ENCODE data around the gene NOP53.

NOP53 gene

DNA sequence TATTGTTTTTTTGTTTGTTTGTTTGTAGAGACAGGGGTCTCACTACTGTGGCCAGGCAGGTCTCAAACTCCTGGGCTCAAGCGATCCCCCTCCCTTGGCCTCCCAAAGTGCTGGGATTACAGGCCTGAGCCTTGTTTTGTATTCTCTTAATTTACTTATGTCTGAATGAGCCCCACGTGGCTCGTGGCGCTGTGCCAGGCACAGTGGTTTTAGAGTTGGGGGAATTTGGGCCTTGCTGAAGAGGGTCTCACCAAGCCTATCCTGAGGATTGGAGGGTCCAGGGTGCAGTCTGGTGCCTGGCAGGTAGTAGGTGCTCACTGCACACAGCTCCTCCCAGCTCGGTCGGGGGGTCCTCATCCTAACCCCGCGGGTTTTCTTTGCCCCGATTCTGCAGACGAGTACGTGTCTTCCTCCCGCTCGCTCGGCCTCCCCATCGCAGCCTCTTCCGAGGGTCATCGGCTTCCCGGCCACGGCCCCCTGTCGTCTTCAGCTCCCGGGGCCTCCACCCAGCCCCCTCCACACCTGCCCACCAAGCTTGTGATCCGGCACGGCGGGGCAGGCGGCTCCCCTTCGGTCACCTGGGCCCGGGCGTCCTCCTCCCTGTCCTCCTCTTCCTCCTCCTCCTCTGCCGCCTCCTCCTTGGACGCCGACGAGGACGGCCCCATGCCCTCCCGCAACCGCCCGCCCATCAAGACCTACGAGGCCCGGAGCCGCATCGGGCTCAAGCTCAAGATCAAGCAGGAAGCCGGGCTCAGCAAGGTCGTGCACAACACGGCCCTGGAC lies 44.2 kb upstream of the NOP53 start:
- Histone ChIP-seq H3K4me3 (ENCODE audit: low read depth, low read length) (no peak overlapping the region), H3K4me1 (no peaks in the 10 kb centered on the region), H3K36me3 (peaks cover 11% of the 10 kb centered on the region; the same call in 1 of the 2 replicates), H3K9me3 (no peaks in the 10 kb centered on the region), H3K27me3 (no peaks in the 10 kb centered on the region)
- DNase-seq, result no peak
- TF ChIP-seq, protein P1, sequence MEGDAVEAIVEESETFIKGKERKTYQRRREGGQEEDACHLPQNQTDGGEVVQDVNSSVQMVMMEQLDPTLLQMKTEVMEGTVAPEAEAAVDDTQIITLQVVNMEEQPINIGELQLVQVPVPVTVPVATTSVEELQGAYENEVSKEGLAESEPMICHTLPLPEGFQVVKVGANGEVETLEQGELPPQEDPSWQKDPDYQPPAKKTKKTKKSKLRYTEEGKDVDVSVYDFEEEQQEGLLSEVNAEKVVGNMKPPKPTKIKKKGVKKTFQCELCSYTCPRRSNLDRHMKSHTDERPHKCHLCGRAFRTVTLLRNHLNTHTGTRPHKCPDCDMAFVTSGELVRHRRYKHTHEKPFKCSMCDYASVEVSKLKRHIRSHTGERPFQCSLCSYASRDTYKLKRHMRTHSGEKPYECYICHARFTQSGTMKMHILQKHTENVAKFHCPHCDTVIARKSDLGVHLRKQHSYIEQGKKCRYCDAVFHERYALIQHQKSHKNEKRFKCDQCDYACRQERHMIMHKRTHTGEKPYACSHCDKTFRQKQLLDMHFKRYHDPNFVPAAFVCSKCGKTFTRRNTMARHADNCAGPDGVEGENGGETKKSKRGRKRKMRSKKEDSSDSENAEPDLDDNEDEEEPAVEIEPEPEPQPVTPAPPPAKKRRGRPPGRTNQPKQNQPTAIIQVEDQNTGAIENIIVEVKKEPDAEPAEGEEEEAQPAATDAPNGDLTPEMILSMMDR (IDR thresholded peaks at IDR 0.05; ENCODE audit: low read depth, low read length), result no peak

DNA sequence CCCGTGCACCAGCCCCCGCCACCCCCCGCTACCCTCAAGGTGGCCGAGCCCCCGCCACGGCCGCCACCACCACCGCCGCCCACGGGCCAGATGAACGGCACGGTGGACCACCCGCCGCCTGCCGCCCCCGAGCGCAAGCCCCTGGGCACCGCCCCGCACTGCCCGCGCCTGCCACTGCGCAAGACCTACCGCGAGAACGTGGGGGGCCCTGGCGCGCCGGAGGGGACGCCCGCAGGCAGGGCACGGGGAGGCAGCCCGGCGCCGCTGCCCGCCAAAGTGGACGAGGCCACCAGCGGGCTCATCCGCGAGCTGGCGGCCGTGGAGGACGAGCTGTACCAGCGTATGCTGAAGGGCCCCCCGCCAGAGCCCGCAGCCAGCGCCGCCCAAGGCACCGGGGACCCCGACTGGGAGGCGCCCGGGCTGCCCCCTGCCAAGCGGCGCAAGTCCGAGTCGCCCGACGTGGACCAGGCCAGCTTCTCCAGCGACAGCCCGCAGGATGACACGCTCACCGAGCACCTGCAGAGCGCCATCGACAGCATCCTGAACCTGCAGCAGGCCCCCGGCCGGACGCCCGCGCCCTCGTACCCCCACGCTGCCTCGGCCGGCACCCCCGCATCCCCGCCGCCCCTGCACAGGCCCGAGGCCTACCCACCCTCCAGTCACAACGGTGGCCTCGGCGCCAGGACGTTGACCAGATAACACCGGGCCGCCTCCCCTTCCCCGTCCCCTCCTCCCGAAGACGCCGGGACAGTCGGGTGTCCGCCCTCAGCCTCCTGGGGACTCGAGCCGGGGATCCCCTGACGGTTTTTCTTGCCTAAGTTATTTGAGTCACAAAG lies 43.4 kb upstream of the NOP53 start:
- TF ChIP-seq, protein P1 (IDR thresholded peaks at IDR 0.05; ENCODE audit: low read depth, low read length), result no peak
- H3K9me3 ChIP-seq, result no peaks in the 10 kb centered on the region
- H3K4me1 ChIP-seq, result no peaks in the 10 kb centered on the region
- DNase-seq, result no peak
- H3K4me3 ChIP-seq (ENCODE audit: low read depth, low read length), result no peak overlapping the region
- H3K27me3 ChIP-seq, result no peaks in the 10 kb centered on the region
- H3K36me3 ChIP-seq, result peaks cover 11% of the 10 kb centered on the region; the same call in 1 of the 2 replicates

DNA sequence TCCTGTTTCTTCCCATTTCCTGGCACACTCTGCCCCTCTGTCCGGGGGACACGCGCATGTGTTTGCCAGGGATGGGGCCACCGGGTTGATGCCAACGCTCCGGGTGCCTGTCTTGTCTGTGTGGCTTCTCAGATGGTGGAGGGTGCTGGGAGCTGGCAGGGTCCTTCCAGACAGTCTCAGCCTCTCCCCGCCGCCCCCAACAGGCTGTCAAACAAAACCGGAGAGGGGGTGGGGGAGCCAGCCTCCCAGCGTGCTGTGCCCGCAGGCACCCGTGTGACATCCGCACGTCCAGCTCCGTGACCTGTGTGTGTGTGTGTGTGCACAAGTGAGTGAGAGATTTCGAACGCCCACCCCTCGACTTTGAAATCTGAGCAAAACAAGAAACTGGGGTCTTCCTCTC lies 42.7 kb upstream of the NOP53 start:
- H3K4me3 ChIP-seq (ENCODE audit: low read depth, low read length), result no peak overlapping the region
- H3K36me3 ChIP-seq, result peaks cover 11% of the 10 kb centered on the region; the same call in 1 of the 2 replicates
- DNase-seq, result no peak
- no peaks in the 10 kb centered on the region for H3K27me3 ChIP-seq
- no peaks in the 10 kb centered on the region for H3K4me1 ChIP-seq
- TF ChIP-seq, protein P1 (IDR thresholded peaks at IDR 0.05; ENCODE audit: low read depth, low read length), result no peak
- H3K9me3 ChIP-seq, result no peaks in the 10 kb centered on the region

DNA sequence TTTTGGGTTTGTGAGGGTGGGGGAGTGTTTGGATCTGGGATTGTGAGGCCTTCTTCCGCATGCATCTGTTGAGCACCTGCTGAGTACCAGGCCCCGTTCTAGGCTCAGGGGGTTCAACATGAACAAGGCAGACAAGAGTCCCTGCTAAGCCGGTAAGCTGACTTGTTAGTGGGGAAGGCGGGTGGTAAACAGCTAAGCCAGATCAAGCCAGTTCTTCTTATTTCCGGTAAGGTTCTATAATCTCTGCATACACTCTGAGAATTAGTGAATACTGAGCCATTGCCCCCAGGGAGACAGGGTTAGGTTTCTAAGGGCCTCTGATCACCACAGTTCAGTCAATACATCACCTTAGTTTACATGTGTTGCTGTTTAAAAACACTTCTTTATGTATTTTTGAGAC lies 42.0 kb upstream of the NOP53 start:
- Histone ChIP-seq H3K4me1 (no peaks in the 10 kb centered on the region), H3K4me3 (ENCODE audit: low read depth, low read length) (no peak overlapping the region), H3K27me3 (no peaks in the 10 kb centered on the region), H3K9me3 (no peaks in the 10 kb centered on the region), H3K36me3 (peaks cover 11% of the 10 kb centered on the region; the same call in 1 of the 2 replicates)
- DNase-seq, result no peak
- TF ChIP-seq, protein P1 (IDR thresholded peaks at IDR 0.05; ENCODE audit: low read depth, low read length), result no peak

DNA sequence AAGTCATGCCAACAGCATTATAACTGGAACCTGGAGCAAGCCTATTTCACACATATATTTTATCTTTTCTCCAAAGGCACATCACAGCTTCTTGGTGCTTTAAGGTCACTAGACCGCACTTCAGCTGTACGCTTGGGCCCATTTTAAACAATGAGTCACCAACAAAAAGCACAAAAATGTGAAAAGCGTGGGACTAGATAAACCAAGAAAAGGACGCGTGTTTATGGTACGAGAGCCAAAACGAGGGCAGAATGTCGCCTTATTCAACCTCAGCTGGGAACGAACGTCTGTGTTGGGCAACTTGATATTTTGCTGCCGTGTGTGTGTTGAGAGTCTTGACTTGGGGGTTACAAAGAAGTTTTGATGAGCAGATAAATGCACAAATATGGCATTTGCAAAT lies 41.3 kb upstream of the NOP53 start:
- no peak for DNase-seq
- TF ChIP-seq, protein P1 (IDR thresholded peaks at IDR 0.05; ENCODE audit: low read depth, low read length), result no peak
- Histone ChIP-seq H3K27me3 (no peaks in the 10 kb centered on the region), H3K9me3 (no peaks in the 10 kb centered on the region), H3K4me1 (no peaks in the 10 kb centered on the region), H3K36me3 (peaks cover 6% of the 10 kb centered on the region; the same call in 1 of the 2 replicates), H3K4me3 (ENCODE audit: low read depth, low read length) (no peak overlapping the region)
